B cell (primary cell): ENCODE measurements around the gene SH3TC1. TPM values are rescaled to one million over a fixed set of nuclear protein-coding genes. Genes with fewer than 3 reads are reported as not detected.

Source experiments
- ATAC-seq: fragments of 200-7000 bp; cut with Tn5 transposase; one replicate; pipeline ENCODE4 v1.10.0; 2021; ENCODE audit warnings: low read depth, mild to moderate bottlenecking, moderate number of reproducible peaks, moderate library complexity
- CTCF ChIA-PET: fragments of 350-600 bp; sonication (Branson Sonifier 250); formaldehyde crosslinking; loops from one replicate; lab custom pipeline; 2021; ENCODE audit warnings: antibody characterized with exemption, inconsistent platforms; lab: Charles Lee
- POLR2A ChIA-PET: fragments of 350-600 bp; sonication (Branson Sonifier 250); formaldehyde crosslinking; loops from one replicate; lab custom pipeline; 2021; ENCODE audit warnings: antibody characterized with exemption; lab: Charles Lee
- DNase-seq: peaks from one replicate; pipeline ENCODE4 v3.0.0; 2013
- H2AFZ ChIP-seq: 2 replicates; pipeline ENCODE4 v1.6.1; 2012; ENCODE audit warnings: mild to moderate bottlenecking, low read depth, low read length; ENCODE audit not compliant: insufficient read depth, poor library complexity, severe bottlenecking
- H3K27ac ChIP-seq, 2 donors: 1 replicate in 1 of 2; 2 replicates in 1 of 2; pipeline ENCODE4 v1.5.1; 2012 to 2013; ENCODE audit warnings: low read length in 2 of 2, mild to moderate bottlenecking in 2 of 2, moderate library complexity in 1 of 2
- H3K27me3 ChIP-seq, 4 experiments: fragments of 200-600 bp in 1 of 4; sonication (generic) in 1 of 4; replicated peaks in 1 of 4; 1 replicate in 2 of 4; 2 replicates in 2 of 4; pipeline versions ENCODE4 v1.6.1 to v1.7.0; 2013 to 2016; ENCODE audit warnings: low read length in 3 of 4, mild to moderate bottlenecking in 2 of 4, mixed read lengths in 1 of 4, moderate library complexity in 1 of 4; ENCODE audit not compliant: insufficient read depth in 4 of 4, control insufficient read depth in 3 of 4; ENCODE audit errors: control extremely low read depth in 1 of 4
- H3K36me3 ChIP-seq, 2 experiments: replicated peaks in 1 of 2; 1 replicate in 1 of 2; 2 replicates in 1 of 2; pipeline versions ENCODE4 v1.6.1 to v1.7.1; 2013; ENCODE audit warnings: low read length in 1 of 2; ENCODE audit not compliant: insufficient read depth in 2 of 2, control insufficient read depth in 1 of 2; ENCODE audit errors: control extremely low read depth in 1 of 2, extremely low read depth in 1 of 2
- H3K4me1 ChIP-seq, 2 donors: fragments of 200-600 bp in 1 of 2; sonication (generic) in 1 of 2; 1 replicate in 1 of 2; 2 replicates in 1 of 2; pipeline versions ENCODE4 v1.5.1 to v1.6.1; 2013 to 2017; ENCODE audit warnings: low read length in 2 of 2; ENCODE audit not compliant: control insufficient read depth in 2 of 2, insufficient read depth in 2 of 2
- H3K4me2 ChIP-seq: replicated peaks from 2 replicates; pipeline ENCODE3; 2012; ENCODE audit warnings: mild to moderate bottlenecking, low read depth, low read length; ENCODE audit not compliant: poor library complexity, severe bottlenecking
- H3K4me3 ChIP-seq, 5 experiments: fragments of 200-600 bp in 1 of 5; sonication (generic) in 1 of 5; 1 replicate in 3 of 5; 2 replicates in 2 of 5; pipeline versions ENCODE4 v1.5.1 to v1.7.0; 2011 to 2016; ENCODE audit warnings: low read length in 4 of 5, mild to moderate bottlenecking in 4 of 5, low read depth in 2 of 5, control low read depth in 1 of 5, moderate library complexity in 1 of 5; ENCODE audit not compliant: insufficient read depth in 1 of 5; ENCODE audit errors: control extremely low read depth in 1 of 5, extremely low read depth in 1 of 5
- H3K79me2 ChIP-seq: fragments of 200-600 bp; sonication (generic); one replicate; pipeline ENCODE4 v1.6.0; 2016; ENCODE audit warnings: low read length; ENCODE audit not compliant: control insufficient read depth, insufficient read depth
- H3K9ac ChIP-seq: fragments of 200-600 bp; sonication (generic); 2 replicates; pipeline ENCODE4 v1.6.1; 2017; ENCODE audit warnings: mild to moderate bottlenecking, low read length, moderate library complexity
- H3K9me3 ChIP-seq, 3 donors: one replicate each; pipeline versions ENCODE4 v1.6.1 to v1.7.1; 2013; ENCODE audit warnings: low read length in 2 of 3; ENCODE audit not compliant: control insufficient read depth in 2 of 3, insufficient read depth in 1 of 3; ENCODE audit errors: control extremely low read depth in 1 of 3
- H4K20me1 ChIP-seq: 2 replicates; pipeline ENCODE4 v1.6.0; 2012; ENCODE audit warnings: mild to moderate bottlenecking, low read length; ENCODE audit not compliant: insufficient read depth, control insufficient read depth, poor library complexity, severe bottlenecking
- H3K27ac Mint-ChIP-seq: one replicate; pipeline ENCODE4 v1.8.0; 2021; ENCODE audit warnings: mixed read lengths
- H3K27me3 Mint-ChIP-seq: one replicate; pipeline ENCODE4 v1.8.0; 2021; ENCODE audit warnings: mixed read lengths
- H3K4me1 Mint-ChIP-seq: one replicate; pipeline ENCODE4 v1.8.0; 2021; ENCODE audit warnings: mixed read lengths
- H3K4me3 Mint-ChIP-seq: one replicate; pipeline ENCODE4 v1.8.0; 2021; ENCODE audit warnings: mixed read lengths
- H3K9me3 Mint-ChIP-seq: one replicate; pipeline ENCODE4 v1.8.0; 2022; ENCODE audit warnings: mixed read lengths; ENCODE audit not compliant: insufficient read depth
- CTCF ChIP-seq: fragments of 200-600 bp; IDR thresholded peaks from one replicate; pipeline ENCODE4 v1.8.0; 2022; ENCODE audit warnings: antibody characterized with exemption, mild to moderate bottlenecking
- EZH2 ChIP-seq: IDR thresholded peaks from 2 replicates; pipeline ENCODE4 v1.6.1; 2012; ENCODE audit warnings: borderline replicate concordance, low read depth, mild to moderate bottlenecking, moderate library complexity, low read length; ENCODE audit not compliant: insufficient read depth, poor library complexity, severe bottlenecking
- WGBS: methylation state at CpG from one replicate; pipeline ENCODE4 v1.1.5; 2013; ENCODE audit warnings: missing lambda C conversion rate; ENCODE audit not compliant: insufficient coverage; 5-methylcytosine and 5-hydroxymethylcytosine counted together
- intact Hi-C: fragments of 100-400 bp; cut with micrococcal nuclease; formaldehyde crosslinking; loops from one replicate; pipeline ENCODE4 v1.10.0; 2022
- polyA plus RNA-seq: library from polyadenylated mRNA; depleted of rRNA; stranded (reverse); fragments of >200 nt; gene quantifications from 2 replicates; pipeline ENCODE4 v1.2.3, GENCODE V29; 2012
- total RNA-seq, 2 donors: library from RNA; stranded (reverse); fragments of 120-200 nt in 1 of 2; gene quantifications; 1 replicate in 1 of 2; 2 replicates in 1 of 2; pipeline versions ENCODE4 v1.2.3 to v1.2.4, GENCODE V29; 2013 to 2022

Gene SH3TC1
- total and polyA plus RNA-seq, 2 donors (not counting 1 experiment from before 2014, with no cell fraction given): 63.8 to 388 TPM

- Mint-ChIP-seq H3K27me3 (peaks cover 9% of the 10 kb centered on the region), H3K9me3 (no peaks in the 10 kb centered on the region)
Measured at GRCh38 chr4:8255698-8256441, 56.8 kb downstream of the SH3TC1 start.

More at GRCh38 chr4:8255698-8256441, 56.8 kb downstream of the SH3TC1 start:
- ChIA-PET CTCF (no interaction called here), POLR2A (no interaction called here)
- Histone ChIP-seq H3K4me3 (no peak overlapping the region), H3K27me3 (peaks cover 0 to 6% (median 0%) of the 10 kb centered on the region in 4 experiments), H3K9ac (no peak overlapping the region), H4K20me1 (no peaks in the 10 kb centered on the region), H2AFZ (no peak overlapping the region), H3K4me1 (no peaks in the 10 kb centered on the region), H3K9me3 (peaks cover 0 to 3% (median 0%) of the 10 kb centered on the region in 3 donors), H3K27ac (no peak overlapping the region), H3K4me2 (no peak overlapping the region), H3K79me2 (no peaks in the 10 kb centered on the region), H3K36me3 (no peaks in the 10 kb centered on the region)
- ATAC-seq: no peak
- Mint-ChIP-seq H3K27ac (no peak overlapping the region), H3K4me3 (no peak overlapping the region), H3K4me1 (no peaks in the 10 kb centered on the region)
- intact Hi-C loops: no loop called here
- no peak for DNase-seq
- TF ChIP-seq EZH2: no peak
- TF ChIP-seq CTCF: no peak
- 87% methylated on average over 12 of the region's 14 CpGs for WGBS
